Measurements from ENCODE around the gene SORL1-AS1.
"Not testable (repeated sequence)": the region's sequence is repeated elsewhere in the genome, so short reads cannot be mapped to it uniquely, and the experiment has no call there.

The SORL1-AS1 gene

DNA sequence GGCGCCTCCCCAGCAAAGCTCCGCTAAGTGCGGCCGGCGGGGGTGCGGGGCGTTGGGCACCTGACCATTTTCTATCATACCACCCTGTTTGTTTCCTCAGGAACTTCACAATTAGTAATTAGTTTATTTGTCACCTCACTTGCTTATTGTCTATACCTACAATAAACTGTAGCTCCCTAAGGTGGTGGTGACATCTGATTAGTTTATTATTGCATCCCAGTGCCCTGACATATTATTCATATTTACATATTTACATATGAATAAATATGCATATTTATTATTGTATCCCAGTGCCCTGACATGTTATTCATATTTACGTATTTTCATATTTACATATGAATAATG lies 25.4 kb downstream of the SORL1-AS1 start:
- no peak for DNase-seq (ENCODE audit: low read depth)

DNA sequence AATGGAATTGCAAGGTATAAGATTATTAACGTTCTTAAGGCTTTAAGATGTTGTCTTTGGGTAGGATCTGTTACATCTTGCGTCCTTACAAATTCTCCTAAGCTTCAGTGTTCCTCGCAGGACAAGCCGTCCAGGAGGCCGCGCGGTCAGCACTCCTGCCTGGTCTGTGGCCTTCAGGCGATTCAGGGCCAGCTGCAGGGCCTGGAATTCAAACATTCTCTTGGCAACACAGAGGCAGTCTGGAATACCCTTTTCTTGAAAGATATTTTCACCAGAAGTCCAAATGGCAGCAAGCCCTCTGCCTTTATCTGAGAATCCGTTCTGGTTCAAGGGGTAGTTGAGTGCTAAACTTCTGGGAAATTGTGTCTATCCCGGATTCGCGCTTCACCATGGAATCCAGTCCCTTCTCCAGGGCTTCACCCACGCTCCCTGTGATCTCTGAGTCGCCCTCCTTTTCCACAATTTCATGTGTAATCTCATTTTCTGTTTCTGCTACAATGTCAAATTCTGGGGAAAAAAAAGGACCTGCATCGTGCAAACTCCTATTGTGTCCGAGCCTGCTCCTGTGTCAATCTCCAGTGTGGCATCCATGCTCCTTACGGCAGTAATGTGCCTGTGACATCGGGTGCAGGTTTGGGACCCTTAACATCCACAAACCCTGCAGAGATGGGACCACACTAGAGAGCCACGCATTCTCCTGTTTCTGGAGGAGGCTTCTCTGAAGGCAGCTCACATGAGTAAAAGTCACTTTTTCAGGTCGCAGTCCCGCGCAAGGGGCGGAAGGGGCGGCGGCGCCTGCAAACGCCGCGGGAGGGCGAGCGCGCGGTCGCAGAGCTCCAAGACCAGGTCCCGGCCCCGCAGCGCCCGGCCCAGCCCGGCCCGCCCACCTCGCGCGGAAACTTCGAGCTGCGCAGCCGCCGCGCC lies 26.0 kb downstream of the SORL1-AS1 start:
- peak; percentile 35 for DNase-seq (ENCODE audit: low read depth)

- no peak for DNase-seq (ENCODE audit: low read depth)
Measured at GRCh38 chr11:121425828-121426227, 26.9 kb downstream of the SORL1-AS1 start.

GRCh38 chr11:121422675-121423074 lies 30.1 kb downstream of the SORL1-AS1 start:
- DNase-seq (ENCODE audit: low read depth): no peak

DNA sequence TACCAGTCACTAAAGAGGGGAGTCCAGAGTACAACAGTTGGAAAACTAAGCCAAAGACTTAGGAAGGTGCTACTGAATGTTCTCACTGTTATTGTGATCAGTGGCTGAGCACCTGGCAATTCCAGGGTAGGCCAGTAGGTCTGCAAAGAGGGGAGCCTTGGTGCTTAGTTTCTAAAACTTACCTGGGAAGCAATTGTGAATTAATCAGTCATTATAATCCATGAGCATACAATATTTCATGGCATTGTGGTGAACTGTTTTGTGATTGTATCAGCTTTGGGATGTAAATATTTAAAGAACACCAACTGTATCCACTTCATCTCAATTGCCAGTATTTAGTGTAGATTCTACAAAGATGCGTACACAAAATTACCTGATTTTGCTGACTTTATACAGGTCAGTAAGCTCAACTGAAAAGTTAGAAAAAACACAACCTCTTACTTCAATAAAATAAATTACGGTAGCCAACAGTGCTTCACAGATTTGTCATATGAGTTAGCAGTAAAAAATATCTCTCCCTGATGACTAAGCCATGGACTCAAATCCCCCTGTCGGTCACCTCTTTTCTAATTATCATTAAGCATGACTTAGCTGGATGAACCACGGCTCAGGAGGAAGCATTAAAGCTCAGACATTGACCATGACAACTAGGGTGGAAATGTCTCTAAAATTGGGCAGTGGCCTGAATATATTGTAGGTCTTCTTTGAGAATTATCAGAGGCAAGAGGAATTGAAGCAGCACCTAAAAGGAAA lies 31.4 kb downstream of the SORL1-AS1 start:
- DNase-seq (ENCODE audit: low read depth): no peak

GRCh38 chr11:121420398-121420797 lies 32.4 kb downstream of the SORL1-AS1 start:
- no peak for DNase-seq (ENCODE audit: low read depth)

DNA sequence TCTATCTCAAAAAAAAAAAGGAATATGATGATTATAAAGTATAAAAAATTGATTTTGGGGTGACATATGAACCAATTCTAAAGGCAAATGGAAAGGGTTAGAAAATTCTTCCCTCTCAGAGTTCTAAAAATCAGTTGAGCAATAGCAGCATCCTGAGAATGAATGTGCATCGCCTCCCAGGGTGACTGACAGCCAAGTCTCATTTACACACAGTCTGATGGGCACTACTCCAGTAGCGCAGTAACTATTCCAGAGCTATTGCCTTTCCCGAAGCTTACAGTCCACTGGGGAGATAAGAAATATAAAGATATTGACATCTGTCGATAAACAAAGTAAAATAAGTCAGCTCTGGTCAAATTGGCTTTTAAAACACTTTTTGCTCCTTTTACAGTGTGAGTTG lies 32.9 kb downstream of the SORL1-AS1 start:
- DNase-seq (ENCODE audit: low read depth): no peak

GRCh38 chr11:121418625-121419114 lies 34.1 kb downstream of the SORL1-AS1 start:
- DNase-seq (ENCODE audit: low read depth): peak; percentile 34

- no peak for DNase-seq (ENCODE audit: low read depth)
Measured at GRCh38 chr11:121417607-121418006, 35.2 kb downstream of the SORL1-AS1 start.

DNA sequence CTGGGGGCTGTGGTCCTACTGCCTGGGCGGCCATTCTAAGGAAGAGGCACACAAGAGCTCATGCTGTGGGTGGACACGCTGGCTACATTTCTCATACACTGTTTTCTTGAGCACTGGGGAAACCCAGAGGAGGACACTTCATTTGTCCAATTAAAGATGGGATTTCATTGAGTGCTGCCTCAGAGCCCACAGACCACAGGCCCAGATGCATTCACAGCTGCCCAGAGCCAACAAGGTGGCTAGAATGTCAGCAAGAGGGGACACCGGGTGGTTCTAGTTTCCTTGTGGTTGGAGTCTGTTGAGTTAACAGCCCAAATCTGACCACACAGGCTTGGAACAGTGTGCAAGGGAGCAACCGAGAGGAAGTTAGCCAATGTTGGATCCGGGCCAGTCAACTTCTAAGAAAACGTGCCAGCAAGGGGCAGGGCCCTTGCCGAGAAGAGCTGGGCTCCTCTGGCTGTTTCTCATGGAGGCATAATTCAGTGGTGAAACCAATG lies 35.7 kb downstream of the SORL1-AS1 start:
- DNase-seq (ENCODE audit: low read depth): peak; percentile 24

DNA sequence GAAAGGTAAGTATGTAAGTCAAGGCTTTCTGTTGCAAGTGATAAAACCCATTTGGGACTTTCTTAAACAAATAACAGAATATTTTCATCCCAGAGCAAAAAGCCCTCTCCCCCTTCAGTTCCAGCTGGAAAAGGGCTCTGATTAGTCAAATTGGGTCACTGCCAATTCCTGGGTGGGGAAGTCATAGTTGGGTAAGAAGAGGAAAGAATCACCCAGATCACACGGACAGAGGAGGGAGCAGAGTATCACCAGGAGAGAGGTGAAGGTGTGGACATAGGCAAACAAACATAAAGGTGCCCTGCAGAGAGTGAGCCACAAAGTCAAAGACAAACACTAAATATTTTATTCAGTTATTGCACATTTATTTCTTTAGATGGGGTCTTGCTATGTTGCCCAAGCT lies 36.9 kb downstream of the SORL1-AS1 start:
- DNase-seq (ENCODE audit: low read depth): no peak

- DNase-seq (ENCODE audit: low read depth): no peak
Measured at GRCh38 chr11:121414141-121414913, 38.4 kb downstream of the SORL1-AS1 start.

GRCh38 chr11:121412711-121413415 lies 39.9 kb downstream of the SORL1-AS1 start:
- no peak for DNase-seq (ENCODE audit: low read depth)

GRCh38 chr11:121412000-121412587 lies 40.7 kb downstream of the SORL1-AS1 start:
- DNase-seq (ENCODE audit: low read depth): no peak

- DNase-seq (ENCODE audit: low read depth): not testable (repeated sequence)
Measured at GRCh38 chr11:121411330-121411729, 41.4 kb downstream of the SORL1-AS1 start.

GRCh38 chr11:121410041-121410440 lies 42.7 kb downstream of the SORL1-AS1 start:
- DNase-seq (ENCODE audit: low read depth): not testable (repeated sequence)

DNA sequence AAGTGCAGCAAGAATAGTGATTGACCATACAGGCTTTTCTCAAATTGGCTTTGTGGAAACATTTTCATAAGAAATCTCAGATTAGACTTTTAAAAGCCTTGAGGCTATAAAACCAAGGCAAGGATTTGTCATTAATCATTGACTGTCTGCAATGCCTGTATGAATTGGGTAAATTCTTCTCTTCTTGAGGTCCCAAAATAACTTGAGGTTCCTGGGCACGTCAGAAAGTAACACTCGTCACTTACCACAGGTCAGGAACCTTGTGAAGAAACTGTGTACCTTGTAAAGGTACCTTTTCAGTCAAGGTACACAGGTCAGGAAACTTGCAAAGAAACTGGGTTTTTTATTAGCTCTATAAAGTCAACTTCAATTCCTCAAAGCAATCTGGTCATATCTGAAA lies 43.9 kb downstream of the SORL1-AS1 start:
- no peak for DNase-seq (ENCODE audit: low read depth)

DNA sequence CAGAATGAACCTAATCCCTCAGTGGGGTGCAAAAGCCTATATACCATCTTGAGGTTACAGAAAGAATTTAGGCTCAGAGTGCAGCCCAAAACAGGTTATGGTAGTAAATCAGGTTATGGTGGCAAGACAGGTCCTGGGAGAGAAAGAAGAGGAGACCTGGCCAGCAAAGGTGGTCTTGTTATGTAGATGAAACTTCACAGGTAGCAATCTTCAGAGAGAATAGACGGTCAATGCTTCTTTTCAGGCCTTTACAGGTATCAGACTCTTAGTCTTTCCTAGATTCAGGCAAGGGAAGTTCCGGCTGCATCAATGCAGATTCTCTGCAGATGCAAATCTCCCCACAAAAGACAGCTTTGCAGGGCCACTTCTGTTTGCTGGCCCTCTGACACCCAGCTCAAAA lies 46.5 kb downstream of the SORL1-AS1 start:
- DNase-seq (ENCODE audit: low read depth): no peak

GRCh38 chr11:121405646-121406045 lies 47.1 kb downstream of the SORL1-AS1 start:
- no peak for DNase-seq (ENCODE audit: low read depth)

DNA sequence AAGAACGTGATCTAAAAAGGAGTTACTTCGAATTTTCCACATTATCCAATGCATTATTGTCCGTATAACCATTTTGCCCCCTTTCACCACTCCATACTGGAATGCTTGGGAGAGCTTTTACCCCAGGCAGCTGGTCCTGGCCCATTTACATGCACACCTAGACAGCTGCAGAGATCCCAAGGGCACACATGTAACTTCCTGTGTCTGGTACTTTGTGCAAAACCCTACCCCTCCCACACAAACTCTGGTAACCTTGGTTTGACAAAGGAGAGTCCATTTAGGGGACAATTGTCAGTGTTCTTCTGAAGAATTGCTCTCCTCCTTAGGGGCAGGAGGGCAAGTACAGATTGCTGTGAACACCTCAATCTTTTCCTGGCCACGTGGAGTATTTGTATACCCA lies 58.0 kb downstream of the SORL1-AS1 start:
- DNase-seq (ENCODE audit: low read depth): no peak

GRCh38 chr11:121393855-121394254 lies 58.9 kb downstream of the SORL1-AS1 start:
- no peak for DNase-seq (ENCODE audit: low read depth)

Measured in activated T-helper 1 cell treated with Interleukin-2 at 50 U/mL for 16 hours (primary cell).